GM19099 (cell line): Measurements from ENCODE around the gene RAD54L2.

Source experiments
- POLR2A ChIP-seq: IDR thresholded peaks from 3 replicates; pipeline ENCODE4 v1.6.1; 2011; ENCODE audit warnings: low read depth; ENCODE audit not compliant: insufficient read length; ENCODE audit errors: extremely low read depth

The RAD54L2 gene

GRCh38 chr3:51544011-51544775 lies 5.7 kb downstream of the RAD54L2 start:
- TF ChIP-seq POLR2A: no peak

GRCh38 chr3:51547274-51547673 lies 8.8 kb downstream of the RAD54L2 start:
- no peak for TF ChIP-seq POLR2A

GRCh38 chr3:51549311-51549710 lies 10.8 kb downstream of the RAD54L2 start:
- no peak for TF ChIP-seq POLR2A

- TF ChIP-seq POLR2A: no peak
Observed at GRCh38 chr3:51550080-51550819, 11.7 kb downstream of the RAD54L2 start.

GRCh38 chr3:51557993-51558392 lies 19.5 kb downstream of the RAD54L2 start:
- TF ChIP-seq POLR2A: no peak

- TF ChIP-seq POLR2A: no peak
Observed at GRCh38 chr3:51559411-51559888, 20.9 kb downstream of the RAD54L2 start.

- TF ChIP-seq POLR2A: no peak
Observed at GRCh38 chr3:51559961-51560360, 21.4 kb downstream of the RAD54L2 start.

GRCh38 chr3:51568036-51568435 lies 29.5 kb downstream of the RAD54L2 start:
- TF ChIP-seq POLR2A: no peak

GRCh38 chr3:51568996-51569395 lies 30.5 kb downstream of the RAD54L2 start:
- no peak for TF ChIP-seq POLR2A

GRCh38 chr3:51578238-51578637 lies 39.7 kb downstream of the RAD54L2 start:
- TF ChIP-seq POLR2A: no peak

GRCh38 chr3:51580418-51580817 lies 41.9 kb downstream of the RAD54L2 start:
- TF ChIP-seq POLR2A: no peak

- no peak for TF ChIP-seq POLR2A
Observed at GRCh38 chr3:51581524-51581923, 43.0 kb downstream of the RAD54L2 start.

GRCh38 chr3:51585197-51585596 lies 46.7 kb downstream of the RAD54L2 start:
- no peak for TF ChIP-seq POLR2A

- no peak for TF ChIP-seq POLR2A
Observed at GRCh38 chr3:51585871-51586270, 47.4 kb downstream of the RAD54L2 start.
